Measurements from ENCODE around the gene DIPK1A.

Gene DIPK1A

GRCh38 chr1:92833840-92834239, 127.4 kb downstream of the DIPK1A start:
- peak; percentile 24 for DNase-seq

GRCh38 chr1:92832537-92833114, 128.6 kb downstream of the DIPK1A start:
- DNase-seq: peak; percentile 26

- peak; percentile 97 for DNase-seq
Measured at GRCh38 chr1:92831762-92832536, 129.3 kb downstream of the DIPK1A start, which contains the start of gene RPL5. TSS of gene RPL5 (plus strand) at chr1:92832040. CDS start at chr1:92832115, 75 bp downstream.

- no peak for DNase-seq
Measured at GRCh38 chr1:92831368-92831761, 129.9 kb downstream of the DIPK1A start.

GRCh38 chr1:92826792-92827191, 134.5 kb downstream of the DIPK1A start:
- no peak for DNase-seq

GRCh38 chr1:92822879-92823278, 138.4 kb downstream of the DIPK1A start:
- no peak for DNase-seq

- DNase-seq: no peak
Measured at GRCh38 chr1:92820551-92820950, 140.7 kb downstream of the DIPK1A start.

- no peak for DNase-seq
Measured at GRCh38 chr1:92820024-92820423, 141.2 kb downstream of the DIPK1A start.

- peak; percentile 44 for DNase-seq
Measured at GRCh38 chr1:92817986-92818764, 143.1 kb downstream of the DIPK1A start.

- DNase-seq: no peak
Measured at GRCh38 chr1:92817137-92817697, 144.0 kb downstream of the DIPK1A start.

GRCh38 chr1:92816732-92817131, 144.5 kb downstream of the DIPK1A start:
- DNase-seq: no peak

GRCh38 chr1:92808381-92808780, 152.9 kb downstream of the DIPK1A start:
- no peak for DNase-seq

- DNase-seq: no peak
Measured at GRCh38 chr1:92805216-92805615, 156.0 kb downstream of the DIPK1A start.

GRCh38 chr1:92804721-92805201, 156.5 kb downstream of the DIPK1A start:
- DNase-seq: peak; percentile 16

GRCh38 chr1:92803140-92803887, 157.9 kb downstream of the DIPK1A start:
- DNase-seq: no peak

- DNase-seq: no peak
Measured at GRCh38 chr1:92797961-92798360, 163.3 kb downstream of the DIPK1A start.

- no peak for DNase-seq
Measured at GRCh38 chr1:92797297-92797696, 164.0 kb downstream of the DIPK1A start.

- DNase-seq: no peak
Measured at GRCh38 chr1:92795166-92795565, 166.1 kb downstream of the DIPK1A start.

- DNase-seq: no peak
Measured at GRCh38 chr1:92792340-92792782, 168.9 kb downstream of the DIPK1A start.

Data from CD4-positive, alpha-beta T cell treated with Interleukin-10 for 1 hour (primary cell).